GM21529 (cell line): ENCODE data around the gene CSNK1G2.

Experiments
- ATAC-seq: cut with Tn5 transposase; IDR thresholded peaks from one replicate; pipeline ENCODE4 v1.9.1; 2021; ENCODE audit not compliant: unreplicated experiment

Gene CSNK1G2

GRCh38 chr19:1943661-1944087, 2.7 kb downstream of the CSNK1G2 start:
- no peak for ATAC-seq

- ATAC-seq = no peak
Measured at GRCh38 chr19:1944088-1944915, 3.3 kb downstream of the CSNK1G2 start.

- no peak for ATAC-seq
Measured at GRCh38 chr19:1944916-1945561, 4.1 kb downstream of the CSNK1G2 start.

- no peak for ATAC-seq
Measured at GRCh38 chr19:1945899-1946298, 4.9 kb downstream of the CSNK1G2 start.

- no peak for ATAC-seq
Measured at GRCh38 chr19:1947651-1948209, 6.8 kb downstream of the CSNK1G2 start.

GRCh38 chr19:1949304-1950101, 8.5 kb downstream of the CSNK1G2 start:
- no peak for ATAC-seq

- no peak for ATAC-seq
Measured at GRCh38 chr19:1950640-1951039, 9.7 kb downstream of the CSNK1G2 start.

- ATAC-seq = no peak
Measured at GRCh38 chr19:1952635-1953034, 11.7 kb downstream of the CSNK1G2 start.

GRCh38 chr19:1953037-1953436, 12.1 kb downstream of the CSNK1G2 start:
- no peak for ATAC-seq

- no peak for ATAC-seq
Measured at GRCh38 chr19:1953441-1954094, 12.6 kb downstream of the CSNK1G2 start.

GRCh38 chr19:1954532-1954933, 13.6 kb downstream of the CSNK1G2 start:
- ATAC-seq = no peak

- ATAC-seq = no peak
Measured at GRCh38 chr19:1955171-1956121, 14.5 kb downstream of the CSNK1G2 start.

- ATAC-seq = no peak
Measured at GRCh38 chr19:1956122-1956494, 15.1 kb downstream of the CSNK1G2 start.

GRCh38 chr19:1956868-1957492, 16.0 kb downstream of the CSNK1G2 start:
- no peak for ATAC-seq

- no peak for ATAC-seq
Measured at GRCh38 chr19:1957562-1958248, 16.7 kb downstream of the CSNK1G2 start.

GRCh38 chr19:1959928-1960589, 19.1 kb downstream of the CSNK1G2 start:
- ATAC-seq = no peak

- ATAC-seq = no peak
Measured at GRCh38 chr19:1961000-1961883, 20.3 kb downstream of the CSNK1G2 start.
